HG03432 (cell line): Measurements from ENCODE around the gene PRPSAP2.
"Not testable (repeated sequence)": the region's sequence is repeated elsewhere in the genome, so short reads cannot be mapped to it uniquely, and the experiment has no call there.

Experiments used
- ATAC-seq: cut with Tn5 transposase; IDR thresholded peaks from one replicate; pipeline ENCODE4 v1.9.1; 2021; ENCODE audit warnings: mild to moderate bottlenecking, moderate library complexity; ENCODE audit not compliant: unreplicated experiment

The PRPSAP2 gene

GRCh38 chr17:18937981-18938691 lies 80.2 kb downstream of the PRPSAP2 start:
- no peak for ATAC-seq

GRCh38 chr17:18938692-18939023 lies 80.7 kb downstream of the PRPSAP2 start:
- no peak for ATAC-seq

GRCh38 chr17:18944646-18945045 lies 86.7 kb downstream of the PRPSAP2 start:
- no peak for ATAC-seq

- no peak for ATAC-seq
Observed at GRCh38 chr17:18946536-18946935, 88.6 kb downstream of the PRPSAP2 start.

GRCh38 chr17:18947866-18948265 lies 89.9 kb downstream of the PRPSAP2 start:
- no peak for ATAC-seq

DNA sequence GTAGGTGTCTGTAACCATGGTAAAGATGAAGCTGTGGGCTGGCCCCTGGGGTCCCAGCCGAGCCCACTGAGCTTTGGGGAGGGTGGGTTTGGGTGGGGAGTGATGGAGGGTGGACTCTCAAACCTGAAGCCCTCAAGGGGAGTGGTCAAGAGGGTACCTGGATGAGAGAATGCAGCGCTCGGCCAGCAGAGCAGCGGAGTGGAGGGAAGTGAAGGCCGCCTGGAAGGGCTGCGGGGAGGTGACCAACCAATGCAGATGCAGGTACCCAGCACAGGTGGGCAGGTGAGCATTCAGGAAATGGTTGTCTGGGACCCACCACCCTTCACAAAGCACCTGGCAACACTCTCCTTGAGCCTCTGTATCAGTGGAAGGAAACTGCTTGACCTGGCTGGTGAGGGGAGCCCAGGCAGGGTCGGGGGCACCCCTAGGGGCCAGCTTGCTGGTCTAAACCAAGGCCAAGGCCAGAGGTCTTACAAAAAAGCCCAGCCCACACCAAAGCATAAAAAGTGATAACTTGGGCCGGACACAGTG lies 90.6 kb downstream of the PRPSAP2 start:
- no peak for ATAC-seq

- ATAC-seq = no peak
Observed at GRCh38 chr17:18949566-18949965, 91.6 kb downstream of the PRPSAP2 start.

GRCh38 chr17:18950346-18950745 lies 92.4 kb downstream of the PRPSAP2 start:
- ATAC-seq = no peak

DNA sequence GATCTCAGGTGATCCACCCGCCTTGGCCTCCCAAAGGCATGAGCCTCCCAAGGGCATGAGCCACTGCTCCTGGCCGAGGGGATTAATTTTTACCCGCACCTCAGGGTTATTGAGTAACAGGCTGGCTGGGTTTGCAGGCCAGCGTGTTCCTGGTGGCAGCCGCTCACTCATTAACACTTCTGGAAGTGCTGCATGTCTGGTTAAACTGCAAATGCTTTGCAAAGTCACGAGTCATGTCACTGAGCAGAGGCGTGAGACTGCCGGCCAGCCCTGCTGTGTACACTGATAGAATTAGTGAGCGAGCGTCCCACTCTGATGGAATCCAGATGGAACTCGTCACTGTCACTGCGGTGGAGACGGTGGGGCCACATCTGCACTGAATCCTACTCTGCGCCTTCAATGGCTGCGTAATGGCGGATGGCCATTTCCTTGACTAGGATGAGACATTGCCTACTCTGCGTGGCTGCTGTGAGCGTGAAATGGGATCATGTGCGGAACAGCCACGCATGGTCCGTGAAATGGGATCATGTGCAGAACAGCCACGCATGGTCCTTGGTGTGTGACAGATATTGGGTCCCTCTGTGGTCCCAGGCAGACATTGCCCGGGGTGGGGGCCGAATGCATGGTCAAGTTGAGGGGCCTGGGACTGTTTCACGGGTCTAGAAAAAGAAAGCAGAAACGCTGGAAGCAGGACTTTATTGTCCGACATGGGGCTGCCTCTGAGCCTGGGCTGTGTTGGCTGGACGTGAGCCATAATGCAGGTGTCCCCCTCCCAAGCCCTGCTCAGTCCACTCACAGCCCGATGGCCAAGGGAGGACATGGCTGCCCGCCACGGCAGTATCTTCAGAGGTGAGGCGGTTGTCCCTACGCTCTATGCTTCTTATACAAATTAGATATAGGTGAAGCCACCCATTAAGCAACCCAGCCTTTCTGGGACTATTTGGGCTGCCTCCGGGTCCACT lies 93.3 kb downstream of the PRPSAP2 start:
- ATAC-seq = no peak

DNA sequence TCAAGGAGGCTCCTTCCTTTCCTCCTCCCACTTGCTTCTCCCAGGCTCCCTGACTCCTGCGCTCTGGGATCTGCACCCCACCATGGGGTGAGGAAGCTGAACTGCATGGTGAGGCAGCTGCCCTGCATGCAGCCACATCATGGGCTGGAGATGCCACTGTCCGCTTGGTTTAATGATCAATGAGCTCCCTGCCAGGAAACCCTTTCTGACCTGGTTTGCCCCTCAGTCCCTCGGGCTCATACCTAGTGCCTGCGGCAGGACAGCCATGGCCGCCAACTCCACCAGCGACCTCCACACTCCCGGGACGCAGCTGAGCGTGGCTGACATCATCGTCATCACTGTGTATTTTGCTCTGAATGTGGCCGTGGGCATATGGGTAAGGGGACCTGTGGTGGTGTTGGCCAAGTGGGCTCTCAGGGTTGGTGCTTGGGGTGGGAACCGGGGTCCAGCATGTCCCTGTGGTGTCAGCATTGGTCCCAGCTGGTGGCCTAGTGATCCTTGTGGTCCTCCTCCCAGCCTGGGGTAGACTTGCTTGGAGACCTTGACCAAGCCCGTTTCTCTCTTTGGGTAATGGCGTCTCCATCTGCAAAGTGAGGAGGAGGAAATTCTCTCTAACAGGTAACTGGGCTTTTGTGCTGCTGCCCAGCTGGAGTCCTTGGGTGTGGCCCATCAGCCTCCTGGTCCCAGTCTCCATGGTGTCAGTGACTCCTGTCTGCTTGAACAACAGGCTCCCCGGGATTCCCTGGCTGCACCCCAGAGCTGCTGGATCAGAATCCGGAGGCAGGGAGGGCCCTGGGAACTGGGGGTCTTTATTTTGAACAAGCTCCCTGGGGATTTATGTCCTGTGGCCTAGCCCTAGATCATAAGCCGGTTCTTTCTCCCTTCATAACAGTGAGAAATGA lies 94.3 kb downstream of the PRPSAP2 start, which contains the start of gene SLC5A10:
Gene SLC5A10, plus strand, starts transcription at position 225 of the 902 bp plus-strand sequence. Its CDS starts 41 bp downstream, at position 266.
- ATAC-seq = no peak

- no peak for ATAC-seq
Observed at GRCh38 chr17:18953231-18953728, 95.3 kb downstream of the PRPSAP2 start.

GRCh38 chr17:18954321-18954720 lies 96.4 kb downstream of the PRPSAP2 start:
- ATAC-seq = no peak

DNA sequence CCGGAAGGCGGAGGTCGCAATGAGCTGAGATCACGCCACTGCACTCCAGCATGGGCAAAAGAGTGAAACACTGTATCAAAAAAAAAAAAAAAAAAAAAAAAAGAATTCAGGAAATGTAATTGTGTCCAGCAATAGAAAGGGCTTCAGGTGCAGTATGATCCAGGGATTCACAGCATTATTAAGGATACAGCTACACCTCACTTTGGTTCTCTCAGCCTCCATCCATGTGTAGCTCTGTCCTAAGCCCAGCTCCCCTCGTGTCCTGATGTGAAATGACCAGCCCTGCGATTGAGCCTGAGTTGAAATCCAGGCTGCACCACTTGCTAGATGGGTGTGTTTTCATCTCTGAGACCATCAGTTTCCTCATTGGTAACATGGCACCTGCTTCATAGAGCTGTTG lies 97.1 kb downstream of the PRPSAP2 start:
- ATAC-seq = no peak

- ATAC-seq = not testable (repeated sequence)
Observed at GRCh38 chr17:18956021-18956420, 98.1 kb downstream of the PRPSAP2 start.

DNA sequence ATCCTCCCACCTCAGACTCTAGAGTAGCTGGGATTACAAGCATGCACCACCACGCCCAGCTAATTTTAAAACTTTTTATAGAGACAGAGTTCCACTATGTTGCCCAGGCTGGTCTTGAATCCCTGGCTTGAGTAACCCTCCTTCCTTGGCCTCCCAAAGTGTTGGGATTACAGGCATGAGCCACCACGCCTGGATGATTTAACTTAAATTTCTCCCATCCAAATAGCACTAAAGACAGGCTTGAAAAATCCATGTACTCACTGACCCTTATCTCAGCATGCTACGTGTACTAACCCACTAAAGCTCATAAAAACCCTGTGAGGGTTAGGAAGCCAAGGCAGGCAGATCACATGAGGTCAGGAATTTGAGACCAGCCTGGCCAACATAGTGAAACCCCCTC lies 98.7 kb downstream of the PRPSAP2 start:
- ATAC-seq = no peak

GRCh38 chr17:18957831-18958230 lies 99.9 kb downstream of the PRPSAP2 start:
- no peak for ATAC-seq

- ATAC-seq = no peak
Observed at GRCh38 chr17:18958611-18959010, 100.7 kb downstream of the PRPSAP2 start.

DNA sequence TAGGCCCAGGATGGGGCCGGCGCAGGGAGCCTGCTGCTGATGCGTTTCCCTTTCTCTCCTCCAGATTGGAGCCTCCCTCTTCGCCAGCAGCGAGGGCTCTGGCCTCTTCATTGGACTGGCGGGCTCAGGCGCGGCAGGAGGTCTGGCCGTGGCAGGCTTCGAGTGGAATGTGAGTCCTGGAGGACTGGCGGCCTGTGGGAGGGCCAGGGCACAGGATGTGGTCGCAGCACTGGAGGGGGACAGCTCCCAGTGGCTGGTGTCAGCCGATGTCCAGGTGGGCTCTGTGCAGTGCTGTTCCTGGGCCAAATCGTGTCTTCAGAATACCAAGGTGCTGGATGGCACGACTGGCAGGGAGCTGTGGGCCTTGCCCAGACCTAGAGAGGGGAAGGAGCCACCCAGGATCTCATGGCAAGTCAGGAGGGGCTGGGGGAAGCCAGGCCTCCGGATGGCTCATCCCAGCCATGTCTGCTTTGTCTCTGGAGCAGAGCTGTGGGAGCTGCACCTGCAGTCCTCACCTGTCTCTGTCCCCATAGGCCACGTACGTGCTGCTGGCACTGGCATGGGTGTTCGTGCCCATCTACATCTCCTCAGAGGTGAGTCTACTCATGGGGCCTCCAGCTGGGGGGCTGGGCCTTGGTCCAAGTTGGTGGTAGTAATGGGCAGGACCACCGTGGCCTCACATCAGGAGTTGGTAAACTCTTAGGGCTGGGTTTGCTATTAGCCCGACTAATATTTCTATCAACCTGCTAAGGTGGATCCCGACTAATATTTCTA lies 101.3 kb downstream of the PRPSAP2 start:
- no peak for ATAC-seq

DNA sequence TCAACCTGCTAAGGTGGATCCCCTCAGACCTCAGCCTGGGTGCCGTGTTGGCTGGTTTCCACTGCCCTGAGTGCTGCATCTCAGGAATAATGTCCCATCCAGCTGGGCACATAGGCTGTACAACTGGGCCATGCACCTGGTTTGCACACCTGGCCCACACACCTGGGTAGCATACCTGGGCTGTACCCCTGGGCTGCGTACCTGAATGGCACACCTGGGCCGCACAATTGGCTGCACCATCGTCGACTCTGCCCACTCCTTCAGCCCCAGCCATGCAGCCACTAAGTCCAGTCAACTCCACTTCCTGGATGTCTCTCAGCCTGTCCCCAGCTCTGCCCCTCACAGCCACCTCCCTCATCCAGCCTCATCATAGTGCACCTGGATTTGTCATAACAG lies 101.9 kb downstream of the PRPSAP2 start:
- ATAC-seq = no peak

DNA sequence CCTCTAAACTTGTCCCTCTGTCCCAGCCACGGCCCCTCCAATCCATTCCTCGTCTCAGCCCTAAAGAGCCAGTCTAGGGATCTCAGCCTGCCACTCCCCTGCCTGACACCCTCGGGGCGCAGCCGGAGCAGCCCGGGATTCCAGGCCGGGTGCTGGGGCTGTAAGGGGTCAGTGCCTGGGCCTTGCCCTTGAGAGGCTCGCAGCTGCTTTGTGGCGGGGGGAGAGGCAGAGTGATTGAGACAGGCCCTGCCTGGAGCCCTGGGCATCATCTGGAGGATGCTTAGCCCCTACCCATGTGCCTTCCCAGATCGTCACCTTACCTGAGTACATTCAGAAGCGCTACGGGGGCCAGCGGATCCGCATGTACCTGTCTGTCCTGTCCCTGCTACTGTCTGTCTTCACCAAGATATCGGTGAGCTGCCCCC lies 102.3 kb downstream of the PRPSAP2 start:
- ATAC-seq = no peak
